ENCODE data around the gene FAAH. TPM values are rescaled to one million over a fixed set of nuclear protein-coding genes. Genes with fewer than 3 reads are reported as not detected.
"Not testable (repeated sequence)": the region's sequence is repeated elsewhere in the genome, so short reads cannot be mapped to it uniquely, and the experiment has no call there.

Gene FAAH
- total and polyA plus RNA-seq, 12 donors = 12.0 to 162 (median 38.8) TPM

GRCh38 chr1:46352363-46352762 lies 41.8 kb upstream of the FAAH start:
- intact Hi-C loops (cut with DNase I) = no loop called here
- Histone ChIP-seq H3K27me3 (no peaks in the 10 kb centered on the region), H3K4me3 (no peak overlapping the region), H3K27ac (no peak overlapping the region), H3K9me3 (replicated peaks in 1 of 3) (no peaks in the 10 kb centered on the region), H3K36me3 (replicated peaks in 1 of 2) (peaks cover 0 to 80% of the 10 kb centered on the region in 2 donors), H3K4me1 (replicated peaks in 1 of 2) (peaks cover 0 to 4% of the 10 kb centered on the region in 2 donors)
- TF ChIP-seq CTCF (IDR thresholded peaks at IDR 0.05) = no peak
- no peak for TF ChIP-seq POLR2A (IDR thresholded peaks at IDR 0.05)
- no peak for DNase-seq
- 84 to 96% (median 90%) methylated on average over 2 of the region's 2 CpGs for WGBS, 4 donors

- H3K4me1 ChIP-seq (replicated peaks in 1 of 2); intact Hi-C loops (cut with DNase I); H3K27me3 ChIP-seq; H3K9me3 ChIP-seq (replicated peaks in 1 of 3); H3K27ac ChIP-seq; H3K4me3 ChIP-seq; DNase-seq: not testable (repeated sequence)
- peaks cover 0 to 84% of the 10 kb centered on the region in 2 donors for H3K36me3 ChIP-seq (replicated peaks in 1 of 2)
- 88 to 98% (median 95%) methylated on average over 4 to 5 of the region's 5 CpGs for WGBS, 4 donors
Measured at GRCh38 chr1:46355920-46356319, 38.2 kb upstream of the FAAH start.

- DNase-seq = no peak
- Histone ChIP-seq H3K4me3 (no peak overlapping the region), H3K27me3 (no peaks in the 10 kb centered on the region), H3K36me3 (replicated peaks in 1 of 2) (peaks cover 0 to 66% of the 10 kb centered on the region in 2 donors), H3K4me1 (replicated peaks in 1 of 2) (peaks cover 3 to 4% of the 10 kb centered on the region in 2 donors), H3K9me3 (replicated peaks in 1 of 3) (no peaks in the 10 kb centered on the region), H3K27ac (peak overlapping the region in 1 of 5 donors; percentile 5)
- 79 to 94% (median 87%) methylated on average over 3 of the region's 3 CpGs for WGBS, 4 donors
- no peak for TF ChIP-seq POLR2A (IDR thresholded peaks at IDR 0.05)
- no peak for TF ChIP-seq CTCF (IDR thresholded peaks at IDR 0.05)
- intact Hi-C loops (cut with DNase I) = no loop called here
Measured at GRCh38 chr1:46362158-46362557, 32.0 kb upstream of the FAAH start.

GRCh38 chr1:46363121-46363520 lies 31.0 kb upstream of the FAAH start:
- DNase-seq = no peak
- Histone ChIP-seq H3K27ac (no peak overlapping the region), H3K4me1 (replicated peaks in 1 of 2) (peaks cover 4 to 9% of the 10 kb centered on the region in 2 donors), H3K36me3 (replicated peaks in 1 of 2) (peaks cover 0 to 57% of the 10 kb centered on the region in 2 donors), H3K9me3 (replicated peaks in 1 of 3) (no peaks in the 10 kb centered on the region), H3K27me3 (no peaks in the 10 kb centered on the region), H3K4me3 (no peak overlapping the region)
- no peak for TF ChIP-seq POLR2A (IDR thresholded peaks at IDR 0.05)
- no peak for TF ChIP-seq CTCF (IDR thresholded peaks at IDR 0.05)
- intact Hi-C loops (cut with DNase I) = no loop called here
- 86 to 96% (median 89%) methylated on average over 5 of the region's 5 CpGs for WGBS, 4 donors

- no peaks in the 10 kb centered on the region for H3K27me3 ChIP-seq
- peaks cover 0 to 43% of the 10 kb centered on the region in 2 donors for H3K36me3 ChIP-seq (replicated peaks in 1 of 2)
- H3K4me3 ChIP-seq = no peak overlapping the region
- no peak for DNase-seq
- intact Hi-C loops (cut with DNase I) = no loop called here
- peaks cover 4 to 9% of the 10 kb centered on the region in 2 donors for H3K4me1 ChIP-seq (replicated peaks in 1 of 2)
- WGBS, 4 donors = 82 to 96% (median 90%) methylated on average over 5 of the region's 5 CpGs
- TF ChIP-seq POLR2A (IDR thresholded peaks at IDR 0.05) (no peak), CTCF (IDR thresholded peaks at IDR 0.05) (no peak)
- no peak overlapping the region for H3K27ac ChIP-seq
- H3K9me3 ChIP-seq (replicated peaks in 1 of 3) = no peaks in the 10 kb centered on the region
Measured at GRCh38 chr1:46364612-46365011, 29.5 kb upstream of the FAAH start.

- H3K4me1 ChIP-seq (replicated peaks in 1 of 2); H3K9me3 ChIP-seq (replicated peaks in 1 of 3); H3K27me3 ChIP-seq; H3K4me3 ChIP-seq; DNase-seq; H3K27ac ChIP-seq; intact Hi-C loops (cut with DNase I): not testable (repeated sequence)
- WGBS, 4 donors = 92 to 98% (median 95%) methylated on average over 7 to 8 of the region's 8 CpGs
- H3K36me3 ChIP-seq (replicated peaks in 1 of 2) = peaks cover 0 to 36% of the 10 kb centered on the region in 2 donors
Measured at GRCh38 chr1:46365796-46366195, 28.3 kb upstream of the FAAH start.
